Naive B cell (primary cell): ENCODE measurements around the gene SF3B1. TPM values are rescaled to one million over a fixed set of nuclear protein-coding genes. Genes with fewer than 3 reads are reported as not detected.
"Not testable (repeated sequence)": the region's sequence is repeated elsewhere in the genome, so short reads cannot be mapped to it uniquely, and the experiment has no call there.

Source experiments
- ATAC-seq, 2 donors: fragments of 150-1000 bp; cut with Tn5 transposase; 2 replicates each; pipeline ENCODE4 v1.10.0; 2021; ENCODE audit warnings: low read depth in 2 of 2, mild to moderate bottlenecking in 2 of 2, moderate library complexity in 2 of 2
- DNase-seq: peaks from one replicate; pipeline ENCODE4 v3.0.0; 2022
- H3K27ac Mint-ChIP-seq, 6 donors: one replicate each; pipeline ENCODE4 v1.8.0; 2020 to 2022; ENCODE audit warnings: mild to moderate bottlenecking in 6 of 6, mixed read lengths in 6 of 6, moderate library complexity in 5 of 6, inconsistent platforms in 2 of 6
- H3K27me3 Mint-ChIP-seq, 3 donors: one replicate each; pipeline ENCODE4 v1.8.0; 2021 to 2022; ENCODE audit warnings: mixed read lengths in 3 of 3, mild to moderate bottlenecking in 1 of 3
- H3K36me3 Mint-ChIP-seq, 2 donors: one replicate each; pipeline ENCODE4 v1.8.0; 2020 to 2022; ENCODE audit warnings: mixed read lengths in 2 of 2, inconsistent platforms in 1 of 2, mild to moderate bottlenecking in 1 of 2
- H3K4me1 Mint-ChIP-seq, 3 donors: one replicate each; pipeline ENCODE4 v1.8.0; 2020 to 2022; ENCODE audit warnings: mixed read lengths in 3 of 3, inconsistent platforms in 1 of 3, mild to moderate bottlenecking in 1 of 3, moderate library complexity in 1 of 3
- H3K4me3 Mint-ChIP-seq, 8 donors: one replicate each; pipeline ENCODE4 v1.8.0; 2020 to 2022; ENCODE audit warnings: mild to moderate bottlenecking in 8 of 8, mixed read lengths in 8 of 8, moderate library complexity in 8 of 8, inconsistent platforms in 2 of 8
- H3K9me3 Mint-ChIP-seq, 7 donors: one replicate each; pipeline ENCODE4 v1.8.0; 2020 to 2022; ENCODE audit warnings: mixed read lengths in 7 of 7, mild to moderate bottlenecking in 5 of 7, inconsistent platforms in 2 of 7, moderate library complexity in 1 of 7
- polyA plus RNA-seq, 6 donors: library from polyadenylated mRNA; unstranded; fragments of 300-500 nt; fragmentation: Illumina TruSeq; gene quantifications; one replicate each; pipeline ENCODE4 v1.2.3, GENCODE V29; 2021; ENCODE audit warnings: low read depth in 6 of 6

The SF3B1 gene
- polyA plus RNA-seq, 6 donors from 2014 or later, result 99.2 to 166 (median 153) TPM

GRCh38 chr2:197359859-197360258 is 75.0 kb downstream of the SF3B1 start:
- DNase-seq (no peak), ATAC-seq (no peak)
- H3K27me3 Mint-ChIP-seq, result no peaks in the 10 kb centered on the region
- H3K4me1 Mint-ChIP-seq, result peaks cover 4 to 6% (median 5%) of the 10 kb centered on the region in 3 donors
- H3K4me3 Mint-ChIP-seq, result no peak overlapping the region
- no peak overlapping the region for H3K27ac Mint-ChIP-seq
- peaks cover 0 to 2% (median 0%) of the 10 kb centered on the region in 7 donors for H3K9me3 Mint-ChIP-seq
- no peaks in the 10 kb centered on the region for H3K36me3 Mint-ChIP-seq

GRCh38 chr2:197358931-197359330 is 75.9 kb downstream of the SF3B1 start:
- ATAC-seq (no peak), DNase-seq (no peak)
- Mint-ChIP-seq H3K4me1 (peaks cover 4 to 6% (median 5%) of the 10 kb centered on the region in 3 donors), H3K36me3 (no peaks in the 10 kb centered on the region), H3K9me3 (peaks cover 0 to 2% (median 0%) of the 10 kb centered on the region in 7 donors), H3K27ac (no peak overlapping the region), H3K4me3 (no peak overlapping the region), H3K27me3 (no peaks in the 10 kb centered on the region)

GRCh38 chr2:197357986-197358385 is 76.8 kb downstream of the SF3B1 start:
- ATAC-seq, result no peak
- Mint-ChIP-seq H3K27ac (peak overlapping the region in 1 of 6 donors; percentile 26), H3K36me3 (no peaks in the 10 kb centered on the region)

GRCh38 chr2:197356136-197356535 is 78.7 kb downstream of the SF3B1 start:
- Mint-ChIP-seq H3K36me3 (no peaks in the 10 kb centered on the region), H3K27me3 (no peaks in the 10 kb centered on the region), H3K4me3 (no peak overlapping the region), H3K4me1 (peaks cover 4 to 6% (median 5%) of the 10 kb centered on the region in 3 donors), H3K27ac (peak overlapping the region in 1 of 6 donors; percentile 12), H3K9me3 (peaks cover 0 to 2% (median 0%) of the 10 kb centered on the region in 7 donors)
- DNase-seq (peak; percentile 5), ATAC-seq (peak; percentile 55 to 62)

More at GRCh38 chr2:197357986-197358385, 76.8 kb downstream of the SF3B1 start:
- no peak overlapping the region for H3K4me3 Mint-ChIP-seq
- H3K9me3 Mint-ChIP-seq, result peaks cover 0 to 2% (median 0%) of the 10 kb centered on the region in 7 donors
- no peaks in the 10 kb centered on the region for H3K27me3 Mint-ChIP-seq
- DNase-seq, result no peak
- H3K4me1 Mint-ChIP-seq, result peaks cover 4 to 6% (median 5%) of the 10 kb centered on the region in 3 donors

GRCh38 chr2:197354169-197354558 is 80.7 kb downstream of the SF3B1 start:
- H3K4me3 Mint-ChIP-seq, result no peak overlapping the region
- H3K9me3 Mint-ChIP-seq, result no peaks in the 10 kb centered on the region
- H3K27ac Mint-ChIP-seq, result no peak overlapping the region
- DNase-seq (no peak), ATAC-seq (no peak)
- H3K27me3 Mint-ChIP-seq, result no peaks in the 10 kb centered on the region
- peaks cover 4 to 6% (median 5%) of the 10 kb centered on the region in 3 donors for H3K4me1 Mint-ChIP-seq
- H3K36me3 Mint-ChIP-seq, result no peaks in the 10 kb centered on the region

- Mint-ChIP-seq H3K9me3 (no peaks in the 10 kb centered on the region), H3K27me3 (no peaks in the 10 kb centered on the region), H3K36me3 (no peaks in the 10 kb centered on the region), H3K27ac (no peak overlapping the region), H3K4me3 (no peak overlapping the region), H3K4me1 (peaks cover 4 to 6% (median 5%) of the 10 kb centered on the region in 3 donors)
- DNase-seq (no peak), ATAC-seq (no peak)
These were observed 81.2 kb downstream of the SF3B1 start for GRCh38 chr2:197353393-197354168.

GRCh38 chr2:197349699-197350098 is 85.1 kb downstream of the SF3B1 start:
- no peaks in the 10 kb centered on the region for H3K27me3 Mint-ChIP-seq
- H3K9me3 Mint-ChIP-seq, result no peaks in the 10 kb centered on the region

GRCh38 chr2:197348721-197349360 is 86.0 kb downstream of the SF3B1 start:
- Mint-ChIP-seq H3K27me3 (no peaks in the 10 kb centered on the region), H3K4me3 (no peak overlapping the region), H3K27ac (peak overlapping the region in 1 of 6 donors; percentile 44), H3K9me3 (no peaks in the 10 kb centered on the region), H3K4me1 (no peaks in the 10 kb centered on the region), H3K36me3 (no peaks in the 10 kb centered on the region)
- ATAC-seq, result no peak
- no peak for DNase-seq

More at GRCh38 chr2:197349699-197350098, 85.1 kb downstream of the SF3B1 start:
- Mint-ChIP-seq H3K36me3 (no peaks in the 10 kb centered on the region), H3K27ac (no peak overlapping the region), H3K4me3 (no peak overlapping the region), H3K4me1 (no peaks in the 10 kb centered on the region)
- ATAC-seq (no peak), DNase-seq (no peak)

- DNase-seq (no peak), ATAC-seq (no peak)
- H3K36me3 Mint-ChIP-seq, result no peaks in the 10 kb centered on the region
- no peak overlapping the region for H3K4me3 Mint-ChIP-seq
- H3K27ac Mint-ChIP-seq, result no peak overlapping the region
- H3K9me3 Mint-ChIP-seq, result no peaks in the 10 kb centered on the region
- no peaks in the 10 kb centered on the region for H3K4me1 Mint-ChIP-seq
- H3K27me3 Mint-ChIP-seq, result no peaks in the 10 kb centered on the region
These were observed 88.9 kb downstream of the SF3B1 start for GRCh38 chr2:197345846-197346370.

- not testable (repeated sequence) for H3K4me3 Mint-ChIP-seq
These were observed 90.9 kb downstream of the SF3B1 start for GRCh38 chr2:197343968-197344367.

GRCh38 chr2:197340591-197340990 is 94.2 kb downstream of the SF3B1 start:
- H3K4me3 Mint-ChIP-seq, result no peak overlapping the region
- H3K27me3 Mint-ChIP-seq, result peaks cover 0 to 6% (median 0%) of the 10 kb centered on the region in 3 donors
- DNase-seq, result no peak
- H3K4me1 Mint-ChIP-seq, result no peaks in the 10 kb centered on the region
- no peaks in the 10 kb centered on the region for H3K36me3 Mint-ChIP-seq
- H3K27ac Mint-ChIP-seq, result no peak overlapping the region
- H3K9me3 Mint-ChIP-seq, result no peaks in the 10 kb centered on the region
- ATAC-seq, result no peak

More at GRCh38 chr2:197343968-197344367, 90.9 kb downstream of the SF3B1 start:
- not testable (repeated sequence) for H3K36me3 Mint-ChIP-seq, H3K4me1 Mint-ChIP-seq, DNase-seq, ATAC-seq, H3K27me3 Mint-ChIP-seq, H3K9me3 Mint-ChIP-seq, H3K27ac Mint-ChIP-seq
